H9 (cell line): ENCODE measurements around the gene KRTAP10-5. TPM values are rescaled to one million over a fixed set of nuclear protein-coding genes. Genes with fewer than 3 reads are reported as not detected.

Experiments
- DNase-seq: peaks from one replicate; pipeline ENCODE4 v3.0.0-alpha.2; 2017
- H2AFZ ChIP-seq: one replicate; pipeline ENCODE4 v1.6.1; 2013; ENCODE audit warnings: mild to moderate bottlenecking, low read length, control low read depth, moderate library complexity
- H2AK5ac ChIP-seq: 2 replicates; pipeline ENCODE4 v1.6.1; 2013; ENCODE audit warnings: low read length, control low read depth, mixed read lengths; ENCODE audit not compliant: insufficient read length
- H2BK120ac ChIP-seq: one replicate; pipeline ENCODE4 v1.6.1; 2013; ENCODE audit warnings: low read depth, mild to moderate bottlenecking, low read length, control low read depth, inconsistent platforms; ENCODE audit not compliant: poor library complexity, severe bottlenecking
- H2BK12ac ChIP-seq: 2 replicates; pipeline ENCODE4 v1.6.1; 2013; ENCODE audit warnings: low read length, control low read depth, mixed read lengths, low read depth; ENCODE audit not compliant: insufficient read length
- H2BK15ac ChIP-seq: 2 replicates; pipeline ENCODE4 v1.6.1; 2013; ENCODE audit warnings: low read depth, low read length, control low read depth
- H2BK20ac ChIP-seq: one replicate; pipeline ENCODE4 v1.6.1; 2013; ENCODE audit warnings: low read depth, mild to moderate bottlenecking, low read length, control low read depth, inconsistent platforms; ENCODE audit not compliant: poor library complexity, severe bottlenecking
- H2BK5ac ChIP-seq: 2 replicates; pipeline ENCODE4 v1.6.1; 2013; ENCODE audit warnings: low read length, control low read depth, mixed read lengths; ENCODE audit not compliant: insufficient read length
- H3K14ac ChIP-seq: 2 replicates; pipeline ENCODE4 v1.6.1; 2013; ENCODE audit warnings: low read length, control low read depth; ENCODE audit not compliant: insufficient read depth
- H3K18ac ChIP-seq: 2 replicates; pipeline ENCODE4 v1.6.1; 2013; ENCODE audit warnings: low read depth, mild to moderate bottlenecking, mixed read lengths, low read length, control low read depth; ENCODE audit not compliant: insufficient read length
- H3K23ac ChIP-seq: 2 replicates; pipeline ENCODE4 v1.6.1; 2013; ENCODE audit warnings: low read length, control low read depth, mixed read lengths, low read depth; ENCODE audit not compliant: insufficient read length
- H3K23me2 ChIP-seq: 2 replicates; pipeline ENCODE4 v1.6.1; 2013; ENCODE audit warnings: low read depth, mild to moderate bottlenecking, mixed read lengths, low read length, control low read depth; ENCODE audit not compliant: insufficient read length, poor library complexity, severe bottlenecking
- H3K27ac ChIP-seq: 2 replicates; pipeline ENCODE4 v1.5.1; 2013; ENCODE audit warnings: low read length, control low read depth, mixed read lengths, low read depth; ENCODE audit not compliant: insufficient read length
- H3K27me3 ChIP-seq: 2 replicates; pipeline ENCODE4 v1.6.1; 2013; ENCODE audit warnings: low read length, control low read depth, inconsistent platforms; ENCODE audit not compliant: insufficient read depth
- H3K4ac ChIP-seq: 2 replicates; pipeline ENCODE4 v1.6.1; 2013; ENCODE audit warnings: low read depth, mild to moderate bottlenecking, control low read depth, inconsistent platforms, low read length, moderate library complexity
- H3K4me1 ChIP-seq: 2 replicates; pipeline ENCODE4 v1.6.1; 2013; ENCODE audit warnings: low read length, control low read depth, inconsistent platforms; ENCODE audit not compliant: insufficient read depth
- H3K4me2 ChIP-seq: 2 replicates; pipeline ENCODE4 v1.6.1; 2013; ENCODE audit warnings: low read length, control low read depth, mixed read lengths; ENCODE audit not compliant: insufficient read length, insufficient read depth
- H3K56ac ChIP-seq: 2 replicates; pipeline ENCODE4 v1.6.1; 2013; ENCODE audit warnings: low read depth, mild to moderate bottlenecking, mixed read lengths, low read length, control low read depth; ENCODE audit not compliant: insufficient read length
- H3K79me1 ChIP-seq: 2 replicates; pipeline ENCODE4 v1.6.1; 2013; ENCODE audit warnings: low read depth, mild to moderate bottlenecking, moderate library complexity, low read length, control low read depth, inconsistent platforms; ENCODE audit not compliant: insufficient read depth, poor library complexity, severe bottlenecking
- H3K79me2 ChIP-seq: 2 replicates; pipeline ENCODE4 v1.6.1; 2013; ENCODE audit warnings: low read length, control low read depth, inconsistent platforms; ENCODE audit not compliant: insufficient read depth
- H3K9ac ChIP-seq: 2 replicates; pipeline ENCODE4 v1.6.1; 2013; ENCODE audit warnings: low read length, control low read depth, mixed read lengths; ENCODE audit not compliant: insufficient read length; ENCODE audit errors: extremely low read depth
- H3K9me3 ChIP-seq: one replicate; pipeline ENCODE4 v1.6.1; 2013; ENCODE audit warnings: low read depth, low read length, inconsistent platforms; ENCODE audit not compliant: control insufficient read depth
- H3T11ph ChIP-seq: one replicate; pipeline ENCODE4 v1.6.1; 2013; ENCODE audit warnings: mild to moderate bottlenecking, low read length, control low read depth, inconsistent platforms
- H4K20me1 ChIP-seq: one replicate; pipeline ENCODE4 v1.6.1; 2013; ENCODE audit not compliant: control insufficient read depth, insufficient read length, insufficient read depth
- H4K5ac ChIP-seq: 2 replicates; pipeline ENCODE4 v1.6.1; 2013; ENCODE audit warnings: low read depth, mild to moderate bottlenecking, mixed read lengths, low read length, control low read depth; ENCODE audit not compliant: insufficient read length
- H4K8ac ChIP-seq: replicated peaks from 2 replicates; pipeline ENCODE4 v1.6.1; 2013; ENCODE audit warnings: low read length, control low read depth, mixed read lengths, low read depth; ENCODE audit not compliant: insufficient read length
- H4K91ac ChIP-seq: 2 replicates; pipeline ENCODE4 v1.6.1; 2013; ENCODE audit warnings: low read depth, mild to moderate bottlenecking, moderate library complexity, mixed read lengths, low read length, control low read depth; ENCODE audit not compliant: insufficient read length
- H3K27ac Mint-ChIP-seq, 3 experiments: 2 replicates in 2 of 3; 3 replicates in 1 of 3; pipeline ENCODE4 v1.8.0; 2020 to 2021; ENCODE audit warnings: mixed read lengths in 3 of 3, mild to moderate bottlenecking in 1 of 3, moderate library complexity in 1 of 3
- H3K27me3 Mint-ChIP-seq: 2 replicates; pipeline ENCODE4 v1.8.0; 2021; ENCODE audit warnings: low read depth, mild to moderate bottlenecking, moderate library complexity, mixed read lengths
- H3K36me3 Mint-ChIP-seq, 3 experiments: 2 replicates in 2 of 3; 3 replicates in 1 of 3; pipeline ENCODE4 v1.8.0; 2020 to 2021; ENCODE audit warnings: low read depth in 3 of 3, mixed read lengths in 3 of 3; ENCODE audit not compliant: insufficient read depth in 1 of 3
- H3K4me1 Mint-ChIP-seq, 2 experiments: 2 replicates each; pipeline ENCODE4 v1.8.0; 2020; ENCODE audit warnings: mixed read lengths in 2 of 2
- H3K4me3 Mint-ChIP-seq, 2 experiments: 2 replicates in 1 of 2; 3 replicates in 1 of 2; pipeline ENCODE4 v1.8.0; 2020 to 2021; ENCODE audit warnings: mild to moderate bottlenecking in 2 of 2, mixed read lengths in 2 of 2, moderate library complexity in 1 of 2
- H3K9me3 Mint-ChIP-seq, 2 experiments: 2 replicates in 1 of 2; 3 replicates in 1 of 2; pipeline ENCODE4 v1.8.0; 2020; ENCODE audit warnings: mild to moderate bottlenecking in 2 of 2, mixed read lengths in 2 of 2, moderate library complexity in 1 of 2
- WGBS: extraction: QIAGEN DNeasy Blood & Tissue Kit; methylation state at CpG from one replicate; pipeline ENCODE4 v1.1.7; 2013; ENCODE audit warnings: missing lambda C conversion rate, low lambda C conversion rate, mixed read lengths; ENCODE audit not compliant: insufficient read length; ENCODE audit errors: extremely low coverage; 5-methylcytosine and 5-hydroxymethylcytosine counted together
- total RNA-seq: library from RNA; stranded (reverse); gene quantifications from 2 replicates; pipeline ENCODE4 v1.2.1, GENCODE V29; 2021
- TF ChIP-seq, protein P1 (sequence below): fragments of 200-600 bp; sonication (generic); conservative IDR thresholded peaks from 3 replicates; pipeline ENCODE4 v1.8.0; 2021; ENCODE audit warnings: antibody characterized with exemption, mild to moderate bottlenecking

Gene KRTAP10-5
- total RNA-seq, 1 experiment from 2014 or later = not detected

DNA sequence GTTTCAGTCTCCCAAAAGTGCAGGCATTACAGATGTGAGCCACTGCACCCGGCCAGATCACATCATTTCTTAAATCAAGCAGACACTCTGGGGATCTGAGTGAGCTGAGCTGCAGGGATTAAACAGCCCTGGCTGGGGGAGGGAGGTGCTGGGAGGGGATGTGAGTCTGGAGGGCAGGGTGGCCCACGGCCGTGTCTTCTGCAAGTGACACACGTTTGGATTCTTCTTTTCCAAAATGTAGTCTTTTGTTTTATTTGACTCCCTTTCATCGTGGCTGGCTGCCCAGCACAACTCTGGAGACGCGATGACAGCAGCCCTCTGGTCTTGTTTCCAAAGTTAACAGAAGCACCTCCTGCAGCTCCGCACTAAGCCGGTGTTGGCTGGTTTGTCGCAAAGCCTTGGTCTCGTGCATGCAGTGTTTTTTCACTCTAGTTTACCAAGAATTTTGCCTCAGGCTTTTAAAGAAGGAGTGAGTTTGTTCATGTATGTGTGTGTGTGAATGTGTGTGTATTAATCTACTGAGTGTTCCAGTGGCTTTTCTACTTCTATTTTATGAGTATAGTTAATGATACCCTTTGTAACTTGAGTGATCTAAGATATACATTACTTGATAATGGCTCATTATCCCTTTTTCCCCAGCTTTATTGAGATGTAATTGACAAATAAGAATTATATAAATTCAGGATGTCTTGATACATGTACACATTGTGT lies 2.8 kb upstream of the KRTAP10-5 start:
- H3K9me3 Mint-ChIP-seq = peaks cover 4 to 17% of the 10 kb centered on the region in 2 experiments
- H3K36me3 Mint-ChIP-seq = peaks cover 0 to 16% (median 0%) of the 10 kb centered on the region in 3 experiments; a peak in 5 of 7 replicates
- Histone ChIP-seq H2BK120ac (no peak overlapping the region), H3K9ac (no peak overlapping the region), H2BK15ac (no peak overlapping the region), H3K23me2 (no peaks in the 10 kb centered on the region), H4K8ac (no peak overlapping the region), H3K9me3 (no peaks in the 10 kb centered on the region), H3K79me2 (no peaks in the 10 kb centered on the region), H2BK12ac (no peak overlapping the region), H4K20me1 (no peaks in the 10 kb centered on the region), H3K4me1 (no peaks in the 10 kb centered on the region), H2AK5ac (no peak overlapping the region), H3K79me1 (no peaks in the 10 kb centered on the region), H2AFZ (no peak overlapping the region), H3T11ph (no peak overlapping the region), H2BK20ac (no peak overlapping the region), H3K4ac (no peak overlapping the region), H3K23ac (no peak overlapping the region), H2BK5ac (no peak overlapping the region), H3K4me2 (no peak overlapping the region), H3K27me3 (no peaks in the 10 kb centered on the region), H3K27ac (no peak overlapping the region), H4K5ac (no peak overlapping the region), H3K18ac (no peak overlapping the region), H4K91ac (no peak overlapping the region), H3K56ac (no peak overlapping the region), H3K14ac (no peak overlapping the region)
- H3K4me3 Mint-ChIP-seq = no peak overlapping the region
- TF ChIP-seq, protein P1, sequence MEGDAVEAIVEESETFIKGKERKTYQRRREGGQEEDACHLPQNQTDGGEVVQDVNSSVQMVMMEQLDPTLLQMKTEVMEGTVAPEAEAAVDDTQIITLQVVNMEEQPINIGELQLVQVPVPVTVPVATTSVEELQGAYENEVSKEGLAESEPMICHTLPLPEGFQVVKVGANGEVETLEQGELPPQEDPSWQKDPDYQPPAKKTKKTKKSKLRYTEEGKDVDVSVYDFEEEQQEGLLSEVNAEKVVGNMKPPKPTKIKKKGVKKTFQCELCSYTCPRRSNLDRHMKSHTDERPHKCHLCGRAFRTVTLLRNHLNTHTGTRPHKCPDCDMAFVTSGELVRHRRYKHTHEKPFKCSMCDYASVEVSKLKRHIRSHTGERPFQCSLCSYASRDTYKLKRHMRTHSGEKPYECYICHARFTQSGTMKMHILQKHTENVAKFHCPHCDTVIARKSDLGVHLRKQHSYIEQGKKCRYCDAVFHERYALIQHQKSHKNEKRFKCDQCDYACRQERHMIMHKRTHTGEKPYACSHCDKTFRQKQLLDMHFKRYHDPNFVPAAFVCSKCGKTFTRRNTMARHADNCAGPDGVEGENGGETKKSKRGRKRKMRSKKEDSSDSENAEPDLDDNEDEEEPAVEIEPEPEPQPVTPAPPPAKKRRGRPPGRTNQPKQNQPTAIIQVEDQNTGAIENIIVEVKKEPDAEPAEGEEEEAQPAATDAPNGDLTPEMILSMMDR = no peak
- no CpG with 5 or more reads among the region's 11 CpGs for WGBS
- no peak for DNase-seq
- peak overlapping the region in 1 of 3 experiments; percentile 39; a peak in 1 of 7 replicates for H3K27ac Mint-ChIP-seq
- peaks cover 22 to 23% of the 10 kb centered on the region in 2 experiments for H3K4me1 Mint-ChIP-seq
- H3K27me3 Mint-ChIP-seq = peaks cover 18% of the 10 kb centered on the region
